Retinal pigment epithelial cell (primary cell): ENCODE data around the gene MEIOB.

Experiments used
- DNase-seq: peaks from one replicate; pipeline ENCODE4 v3.0.0-alpha.2; 2010; ENCODE audit warnings: low read depth
- H3K4me3 ChIP-seq: 2 replicates; pipeline ENCODE4 v1.5.1; 2011; ENCODE audit warnings: mild to moderate bottlenecking, low read length, control low read depth, moderate library complexity
- CTCF ChIP-seq: conservative IDR thresholded peaks from 2 replicates; pipeline ENCODE4 v1.5.1; 2011; ENCODE audit warnings: low read depth, low read length, control low read depth, inconsistent platforms

The MEIOB gene

GRCh38 chr16:1917056-1917664 lies 45.2 kb upstream of the MEIOB start:
- H3K4me3 ChIP-seq, result no peak overlapping the region
- no peak for TF ChIP-seq CTCF

GRCh38 chr16:1916640-1916990 lies 44.7 kb upstream of the MEIOB start:
- H3K4me3 ChIP-seq, result no peak overlapping the region
- DNase-seq, result no peak
- no peak for TF ChIP-seq CTCF

More at GRCh38 chr16:1917056-1917664, 45.2 kb upstream of the MEIOB start:
- no peak for DNase-seq

GRCh38 chr16:1915732-1916639 lies 44.0 kb upstream of the MEIOB start:
- DNase-seq, result no peak
- H3K4me3 ChIP-seq, result no peak overlapping the region
- no peak for TF ChIP-seq CTCF

GRCh38 chr16:1914988-1915387 lies 43.0 kb upstream of the MEIOB start:
- no peak for DNase-seq
- TF ChIP-seq CTCF, result no peak
- H3K4me3 ChIP-seq, result no peak overlapping the region

- TF ChIP-seq CTCF, result no peak
- no peak for DNase-seq
Measured at GRCh38 chr16:1914084-1914608, 42.2 kb upstream of the MEIOB start.

GRCh38 chr16:1913327-1914083 lies 41.5 kb upstream of the MEIOB start:
- no peak for TF ChIP-seq CTCF
- no peak overlapping the region for H3K4me3 ChIP-seq
- DNase-seq, result no peak

More at GRCh38 chr16:1914084-1914608, 42.2 kb upstream of the MEIOB start:
- no peak overlapping the region for H3K4me3 ChIP-seq
